GM13976 (cell line): ENCODE results near the gene PRKAR1B.

Source experiments
- DNase-seq: peaks from one replicate; pipeline ENCODE4 v3.0.0; 2012; ENCODE audit warnings: low spot score
- CTCF ChIP-seq: IDR thresholded peaks from 2 replicates; pipeline ENCODE4 v1.5.1; 2012; ENCODE audit warnings: borderline replicate concordance, mild to moderate bottlenecking; ENCODE audit not compliant: insufficient read depth; ENCODE audit errors: extremely low read depth, missing control alignments, control extremely low read depth
- in situ Hi-C: fragments of 300-500 bp; cut with MboI; formaldehyde crosslinking; loops from one replicate; pipeline ENCODE4 v1.12.0; 2022; ENCODE audit warnings: low sequenced_read_pairs, mixed read lengths, inconsistent platforms; ENCODE audit not compliant: unreplicated experiment

The PRKAR1B gene

GRCh38 chr7:767580-767940 is 40.5 kb upstream of the PRKAR1B start:
- no peak for TF ChIP-seq CTCF
- in situ Hi-C loops: no loop called here
- no peak for DNase-seq

- DNase-seq: no peak
- TF ChIP-seq CTCF: no peak
- in situ Hi-C loops: no loop called here
Observed at GRCh38 chr7:765383-765782, 38.3 kb upstream of the PRKAR1B start.

- in situ Hi-C loops: no loop called here
- TF ChIP-seq CTCF: no peak
- DNase-seq: no peak
Observed at GRCh38 chr7:763762-764161, 36.7 kb upstream of the PRKAR1B start.

GRCh38 chr7:762885-763284 is 35.8 kb upstream of the PRKAR1B start:
- DNase-seq: no peak
- in situ Hi-C loops: no loop called here
- TF ChIP-seq CTCF: no peak

GRCh38 chr7:761631-762030 is 34.5 kb upstream of the PRKAR1B start:
- no peak for DNase-seq
- no peak for TF ChIP-seq CTCF
- in situ Hi-C loops: no loop called here

GRCh38 chr7:761101-761500 is 34.0 kb upstream of the PRKAR1B start:
- TF ChIP-seq CTCF: no peak
- DNase-seq: no peak
- in situ Hi-C loops: no loop called here

- in situ Hi-C loops: no loop called here
- no peak for TF ChIP-seq CTCF
- DNase-seq: no peak
Observed at GRCh38 chr7:760006-760405, 32.9 kb upstream of the PRKAR1B start.
